Mesendoderm (in vitro differentiated cells): Measurements from ENCODE around the gene COX6B2.

Experiments used
- DNase-seq: peaks from one replicate; pipeline ENCODE4 v3.0.0; 2013
- H2AK5ac ChIP-seq: 2 replicates; pipeline ENCODE4 v1.6.1; 2013; ENCODE audit warnings: low read length, inconsistent platforms
- H2BK120ac ChIP-seq: 2 replicates; pipeline ENCODE4 v1.6.1; 2013; ENCODE audit warnings: low read depth, mild to moderate bottlenecking, low read length, moderate library complexity, mixed read lengths
- H2BK15ac ChIP-seq: replicated peaks from 2 replicates; pipeline ENCODE4 v1.6.1; 2013; ENCODE audit warnings: low read depth, mild to moderate bottlenecking, moderate library complexity
- H2BK5ac ChIP-seq: 2 replicates; pipeline ENCODE4 v1.6.1; 2013; ENCODE audit warnings: low read length, inconsistent platforms
- H3K18ac ChIP-seq: 2 replicates; pipeline ENCODE4 v1.6.1; 2013; ENCODE audit warnings: mild to moderate bottlenecking, low read length, mixed read lengths
- H3K23ac ChIP-seq: one replicate; pipeline ENCODE4 v1.6.1; 2013; ENCODE audit warnings: low read length
- H3K27ac ChIP-seq: 2 replicates; pipeline ENCODE4 v1.5.1; 2013; ENCODE audit warnings: low read depth, mild to moderate bottlenecking, inconsistent platforms, low read length, moderate library complexity
- H3K27me3 ChIP-seq: 2 replicates; pipeline ENCODE4 v1.6.1; 2013; ENCODE audit warnings: low read length, control low read depth, mild to moderate bottlenecking, inconsistent platforms; ENCODE audit not compliant: insufficient read depth, poor library complexity
- H3K36me3 ChIP-seq: 2 replicates; pipeline ENCODE4 v1.6.1; 2013; ENCODE audit warnings: low read length, inconsistent platforms; ENCODE audit not compliant: control insufficient read depth, insufficient read depth
- H3K4ac ChIP-seq: one replicate; pipeline ENCODE4 v1.6.1; 2013; ENCODE audit warnings: low read depth, mild to moderate bottlenecking, low read length, moderate library complexity
- H3K4me1 ChIP-seq: 2 replicates; pipeline ENCODE4 v1.6.1; 2013; ENCODE audit warnings: low read depth, low read length, inconsistent platforms; ENCODE audit not compliant: control insufficient read depth
- H3K4me2 ChIP-seq: 2 replicates; pipeline ENCODE4 v1.6.1; 2013; ENCODE audit warnings: low read length
- H3K4me3 ChIP-seq: 2 replicates; pipeline ENCODE4 v1.5.1; 2013; ENCODE audit warnings: mild to moderate bottlenecking, low read length
- H3K56ac ChIP-seq: one replicate; pipeline ENCODE4 v1.6.1; 2013; ENCODE audit warnings: low read length
- H3K79me1 ChIP-seq: 2 replicates; pipeline ENCODE4 v1.6.1; 2013; ENCODE audit warnings: low read length, inconsistent platforms
- H3K79me2 ChIP-seq: 2 replicates; pipeline ENCODE4 v1.6.1; 2013; ENCODE audit warnings: mild to moderate bottlenecking, low read length; ENCODE audit not compliant: control insufficient read depth, insufficient read depth
- H3K9ac ChIP-seq: 2 replicates; pipeline ENCODE4 v1.6.1; 2013; ENCODE audit warnings: low read length, inconsistent platforms
- H4K5ac ChIP-seq: one replicate; pipeline ENCODE4 v1.6.1; 2013; ENCODE audit warnings: low read length
- H4K8ac ChIP-seq: one replicate; pipeline ENCODE4 v1.6.1; 2013; ENCODE audit warnings: low read depth, mild to moderate bottlenecking, control low read depth, low read length, moderate library complexity
- WGBS: extraction: QIAGEN DNeasy Blood & Tissue Kit; methylation state at CpG from one replicate; pipeline ENCODE4 v1.1.7; 2013; ENCODE audit warnings: low lambda C conversion rate, missing lambda C conversion rate; ENCODE audit not compliant: insufficient coverage; ENCODE audit errors: extremely low coverage; 5-methylcytosine and 5-hydroxymethylcytosine counted together

Gene COX6B2

DNA sequence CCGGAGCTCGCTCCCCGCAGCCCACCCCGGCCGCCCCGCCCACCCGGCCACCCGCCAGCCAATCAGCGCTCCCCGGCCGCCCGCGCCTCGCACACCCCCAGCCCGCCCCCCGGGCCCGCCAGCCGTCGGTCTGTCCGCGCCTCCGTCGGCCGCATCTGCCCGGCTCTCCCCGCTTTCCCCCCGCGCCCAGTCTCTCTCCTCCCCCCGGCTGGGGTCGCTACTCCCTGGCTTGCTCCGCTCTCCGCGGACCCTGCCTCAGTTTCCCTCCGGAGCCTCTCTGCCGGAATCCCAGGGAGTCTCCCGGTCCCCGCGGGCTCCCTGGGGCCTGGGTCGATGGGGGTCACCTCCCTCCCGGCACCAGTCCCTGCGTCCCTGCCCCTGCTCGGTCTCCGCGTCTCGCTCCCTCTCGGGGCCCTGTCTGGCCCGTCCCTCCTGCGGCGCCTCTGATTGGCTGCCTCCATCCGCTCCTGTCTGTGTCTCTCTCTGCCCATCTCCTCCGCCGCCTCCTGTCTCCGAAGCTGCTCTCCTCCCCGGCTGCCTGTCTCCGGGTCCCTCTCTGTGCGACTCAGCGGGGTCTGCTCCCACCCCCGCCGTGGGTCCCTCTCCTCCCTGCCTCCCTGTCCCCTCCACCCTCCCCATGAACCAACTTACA lies 15.3 kb upstream of the COX6B2 start:
- Histone ChIP-seq H3K23ac (no peak overlapping the region), H3K4ac (peak overlapping the region; percentile 49), H3K4me1 (peaks cover 2% of the 10 kb centered on the region), H3K79me2 (no peaks in the 10 kb centered on the region), H2BK15ac (no peak overlapping the region), H3K9ac (peak overlapping the region; percentile 44), H4K5ac (no peak overlapping the region), H3K27me3 (peaks cover 3% of the 10 kb centered on the region), H3K18ac (peak overlapping the region; percentile 29), H3K27ac (peak overlapping the region; percentile 86), H4K8ac (no peak overlapping the region), H3K4me3 (peak overlapping the region; percentile 20), H3K36me3 (no peaks in the 10 kb centered on the region), H3K4me2 (peak overlapping the region; percentile 86), H3K79me1 (no peaks in the 10 kb centered on the region), H2AK5ac (no peak overlapping the region), H2BK5ac (no peak overlapping the region), H3K56ac (peak overlapping the region; percentile 71), H2BK120ac (no peak overlapping the region)
- DNase-seq: peak; percentile 92
- no CpG with 5 or more reads among the region's 59 CpGs for WGBS

DNA sequence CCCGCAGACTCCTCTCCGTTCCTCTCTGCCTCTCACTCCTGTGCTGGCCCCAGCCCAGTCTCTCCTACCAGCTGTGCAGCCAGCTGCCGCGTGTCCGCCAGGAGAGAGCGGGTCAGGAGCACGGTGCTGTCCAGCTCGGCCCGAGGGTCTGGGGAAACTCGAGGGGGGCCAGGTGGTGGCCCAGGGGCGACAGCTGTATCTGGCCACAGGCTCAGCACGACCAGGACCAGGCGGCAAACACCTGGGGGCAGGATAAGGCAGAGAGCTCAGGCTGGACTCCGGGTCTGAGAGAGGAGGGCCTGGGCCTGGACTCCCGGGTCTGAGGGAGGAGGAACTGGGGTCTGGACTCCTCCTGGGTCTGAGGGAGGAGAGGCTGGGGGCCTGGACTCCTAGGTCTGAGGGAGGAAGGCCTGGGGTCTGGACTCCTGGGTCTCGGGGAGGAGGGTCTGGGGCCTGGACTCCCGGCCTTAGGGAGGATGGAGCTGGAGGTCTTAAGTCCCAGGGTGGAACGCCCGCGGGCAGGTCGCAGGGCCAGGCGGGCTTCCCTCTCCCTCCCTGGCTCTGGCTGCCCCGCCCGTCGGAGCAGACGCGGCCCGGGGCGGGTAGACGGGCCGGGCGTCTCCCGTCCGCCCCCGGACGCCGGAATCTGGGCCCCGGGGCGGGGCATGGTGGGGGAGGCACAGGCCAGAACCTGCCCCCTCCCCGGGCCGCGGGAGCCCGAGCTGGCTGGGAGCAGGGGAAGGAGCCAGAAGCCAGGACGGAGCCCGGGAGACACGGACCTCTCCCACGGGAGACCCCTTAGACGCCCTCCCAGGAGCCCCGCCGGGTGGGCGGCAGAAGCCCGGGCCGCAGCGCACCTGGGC lies 14.4 kb upstream of the COX6B2 start:
- Histone ChIP-seq H3K56ac (peak overlapping the region; percentile 9), H2BK15ac (no peak overlapping the region), H3K18ac (peak overlapping the region; percentile 5), H3K23ac (peak overlapping the region; percentile 24), H3K4me3 (no peak overlapping the region), H2BK120ac (no peak overlapping the region), H3K36me3 (no peaks in the 10 kb centered on the region), H3K4me2 (peak overlapping the region; percentile 22), H3K4ac (no peak overlapping the region), H3K4me1 (no peaks in the 10 kb centered on the region), H3K79me1 (no peaks in the 10 kb centered on the region), H3K79me2 (no peaks in the 10 kb centered on the region), H2BK5ac (no peak overlapping the region), H3K27ac (no peak overlapping the region), H4K8ac (no peak overlapping the region), H4K5ac (no peak overlapping the region), H2AK5ac (no peak overlapping the region), H3K27me3 (peaks cover 3% of the 10 kb centered on the region), H3K9ac (peak overlapping the region; percentile 61)
- WGBS: no CpG with 5 or more reads among the region's 54 CpGs
- DNase-seq: peak; percentile 65

DNA sequence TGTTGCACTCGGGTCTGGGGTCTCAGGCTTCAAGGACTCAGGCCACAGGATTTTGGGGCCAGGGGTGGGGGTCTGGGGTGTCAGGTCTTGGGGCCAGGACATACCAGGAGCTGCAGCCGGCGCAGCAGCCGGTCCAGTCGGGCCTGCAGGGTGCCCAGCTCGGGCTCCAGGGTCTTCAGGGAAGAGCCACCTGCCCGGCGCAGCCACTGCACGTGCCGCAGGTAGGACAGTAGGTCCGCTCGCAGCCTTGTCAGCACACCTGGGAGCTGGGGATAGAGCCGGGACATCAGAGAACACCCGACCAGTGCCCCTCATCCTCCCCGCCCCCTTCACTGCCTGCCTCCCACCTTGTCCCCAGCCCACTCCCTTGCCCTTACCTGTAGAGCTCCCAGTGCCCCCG lies 13.6 kb upstream of the COX6B2 start:
- Histone ChIP-seq H2BK5ac (no peak overlapping the region), H4K8ac (no peak overlapping the region), H3K79me1 (no peaks in the 10 kb centered on the region), H3K18ac (no peak overlapping the region), H4K5ac (no peak overlapping the region), H3K4ac (no peak overlapping the region), H3K79me2 (no peaks in the 10 kb centered on the region), H3K27me3 (peaks cover 3% of the 10 kb centered on the region), H2BK120ac (no peak overlapping the region), H3K36me3 (no peaks in the 10 kb centered on the region), H3K4me2 (no peak overlapping the region), H3K23ac (no peak overlapping the region), H3K4me3 (no peak overlapping the region), H2BK15ac (no peak overlapping the region), H2AK5ac (no peak overlapping the region), H3K9ac (no peak overlapping the region), H3K56ac (no peak overlapping the region), H3K27ac (no peak overlapping the region), H3K4me1 (no peaks in the 10 kb centered on the region)
- no peak for DNase-seq
- WGBS: no CpG with 5 or more reads among the region's 16 CpGs

DNA sequence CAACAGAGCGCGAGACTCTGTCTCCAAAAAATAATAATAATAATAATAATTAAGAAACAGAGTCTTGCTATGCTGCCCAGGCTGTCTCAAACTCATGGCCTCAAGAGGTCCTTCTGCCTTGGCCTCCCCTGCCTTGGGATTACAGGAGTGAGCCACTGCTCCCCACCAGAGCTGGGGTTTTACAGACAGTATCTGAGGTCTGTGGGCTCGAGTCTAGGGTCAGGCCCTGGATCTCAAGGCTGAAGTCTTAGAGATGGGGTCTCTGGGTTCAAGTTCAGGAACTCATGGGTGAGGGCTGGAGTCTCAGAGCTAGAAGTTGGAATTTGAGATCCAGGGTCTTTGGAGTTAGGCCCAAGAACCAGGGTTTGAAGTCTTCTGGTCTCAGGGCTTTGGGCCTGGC lies 12.3 kb upstream of the COX6B2 start:
- no peak overlapping the region for H3K18ac ChIP-seq
- no peaks in the 10 kb centered on the region for H3K79me1 ChIP-seq
- H3K23ac ChIP-seq: no peak overlapping the region
- WGBS: no CpG with 5 or more reads among the region's 3 CpGs
- H3K79me2 ChIP-seq: no peaks in the 10 kb centered on the region
- no peak overlapping the region for H2BK5ac ChIP-seq
- H3K4me2 ChIP-seq: no peak overlapping the region
- no peak overlapping the region for H4K5ac ChIP-seq
- H3K4ac ChIP-seq: no peak overlapping the region
- peaks cover 3% of the 10 kb centered on the region for H3K27me3 ChIP-seq
- H3K56ac ChIP-seq: no peak overlapping the region
- no peak for DNase-seq
- no peak overlapping the region for H4K8ac ChIP-seq
- H3K4me3 ChIP-seq: no peak overlapping the region
- no peaks in the 10 kb centered on the region for H3K36me3 ChIP-seq
- H2BK120ac ChIP-seq: no peak overlapping the region
- no peak overlapping the region for H2BK15ac ChIP-seq
- H3K9ac ChIP-seq: no peak overlapping the region
- H2AK5ac ChIP-seq: no peak overlapping the region
- H3K27ac ChIP-seq: no peak overlapping the region
- no peaks in the 10 kb centered on the region for H3K4me1 ChIP-seq

DNA sequence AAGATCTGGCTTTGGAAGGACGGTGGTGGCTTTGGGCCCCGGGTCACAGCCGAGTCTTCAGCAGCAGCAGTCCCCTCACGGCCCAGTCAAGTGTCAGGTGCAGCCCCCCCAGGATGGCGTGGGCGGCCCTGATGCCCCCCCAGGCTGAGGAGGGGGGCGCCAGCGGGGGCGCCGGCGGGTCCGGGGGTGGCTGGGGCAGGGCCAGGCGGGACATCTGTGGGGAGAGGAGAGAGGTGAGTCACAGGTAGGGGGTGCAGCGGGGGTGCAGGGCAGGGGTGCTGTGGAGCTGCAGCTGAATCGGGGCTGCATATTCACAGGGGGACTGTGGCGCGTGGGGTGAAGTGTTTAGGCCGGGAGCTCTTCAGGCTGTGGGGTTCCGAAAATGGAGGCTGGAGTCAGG lies 11.4 kb upstream of the COX6B2 start:
- H2BK15ac ChIP-seq: no peak overlapping the region

More for the DNA sequence above, 11.4 kb upstream of the COX6B2 start:
- Histone ChIP-seq H2AK5ac (no peak overlapping the region), H3K18ac (no peak overlapping the region), H3K4me3 (no peak overlapping the region), H2BK120ac (no peak overlapping the region), H3K36me3 (no peaks in the 10 kb centered on the region), H3K79me2 (no peaks in the 10 kb centered on the region), H2BK5ac (no peak overlapping the region), H3K4ac (no peak overlapping the region), H3K27me3 (peaks cover 1% of the 10 kb centered on the region), H4K8ac (no peak overlapping the region), H4K5ac (no peak overlapping the region), H3K27ac (no peak overlapping the region), H3K23ac (no peak overlapping the region), H3K56ac (no peak overlapping the region), H3K9ac (no peak overlapping the region), H3K79me1 (no peaks in the 10 kb centered on the region), H3K4me2 (no peak overlapping the region), H3K4me1 (no peaks in the 10 kb centered on the region)
- no CpG with 5 or more reads among the region's 19 CpGs for WGBS
- no peak for DNase-seq
